ENCODE measurements around the gene PACC1.
A peak's percentile ranks its signal among the peaks of the same experiment; 100 is the strongest.

Gene PACC1

GRCh38 chr1:212377644-212378043, 37.0 kb downstream of the PACC1 start:
- TF ChIP-seq, protein P1, sequence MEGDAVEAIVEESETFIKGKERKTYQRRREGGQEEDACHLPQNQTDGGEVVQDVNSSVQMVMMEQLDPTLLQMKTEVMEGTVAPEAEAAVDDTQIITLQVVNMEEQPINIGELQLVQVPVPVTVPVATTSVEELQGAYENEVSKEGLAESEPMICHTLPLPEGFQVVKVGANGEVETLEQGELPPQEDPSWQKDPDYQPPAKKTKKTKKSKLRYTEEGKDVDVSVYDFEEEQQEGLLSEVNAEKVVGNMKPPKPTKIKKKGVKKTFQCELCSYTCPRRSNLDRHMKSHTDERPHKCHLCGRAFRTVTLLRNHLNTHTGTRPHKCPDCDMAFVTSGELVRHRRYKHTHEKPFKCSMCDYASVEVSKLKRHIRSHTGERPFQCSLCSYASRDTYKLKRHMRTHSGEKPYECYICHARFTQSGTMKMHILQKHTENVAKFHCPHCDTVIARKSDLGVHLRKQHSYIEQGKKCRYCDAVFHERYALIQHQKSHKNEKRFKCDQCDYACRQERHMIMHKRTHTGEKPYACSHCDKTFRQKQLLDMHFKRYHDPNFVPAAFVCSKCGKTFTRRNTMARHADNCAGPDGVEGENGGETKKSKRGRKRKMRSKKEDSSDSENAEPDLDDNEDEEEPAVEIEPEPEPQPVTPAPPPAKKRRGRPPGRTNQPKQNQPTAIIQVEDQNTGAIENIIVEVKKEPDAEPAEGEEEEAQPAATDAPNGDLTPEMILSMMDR (IDR thresholded peaks at IDR 0.05; ENCODE audit: low read length, missing control alignments), result no peak
- DNase-seq (ENCODE audit: low read depth), result no peak
- no peak overlapping the region for H3K4me3 ChIP-seq (replicated peaks; ENCODE audit: low read depth, low read length)

GRCh38 chr1:212375986-212376385, 38.7 kb downstream of the PACC1 start:
- H3K4me3 ChIP-seq (replicated peaks; ENCODE audit: low read depth, low read length), result no peak overlapping the region
- DNase-seq (ENCODE audit: low read depth), result no peak
- TF ChIP-seq, protein P1 (IDR thresholded peaks at IDR 0.05; ENCODE audit: low read length, missing control alignments), result no peak

DNA sequence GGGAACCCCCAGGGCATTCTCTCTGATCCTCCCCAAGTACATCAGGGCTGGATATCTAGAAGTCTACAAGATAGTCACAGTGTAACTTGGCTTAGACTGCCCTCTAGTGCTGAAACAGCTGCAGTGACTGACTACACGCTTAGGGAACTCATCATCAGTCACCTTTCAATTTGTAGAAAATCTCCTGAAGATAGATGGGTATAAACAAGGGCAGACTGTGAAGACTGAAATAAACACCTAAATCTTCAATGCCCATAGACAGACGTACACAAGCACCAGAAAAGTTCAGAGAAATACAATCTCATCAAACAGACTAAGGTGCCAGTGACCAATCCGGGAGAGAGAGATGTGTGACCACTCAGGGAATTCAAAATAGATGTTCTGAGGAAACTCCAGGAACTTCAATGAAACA, 46.6 kb downstream of the PACC1 start:
- DNase-seq (ENCODE audit: low read depth), result peak; percentile 87
- no peak overlapping the region for H3K4me3 ChIP-seq (replicated peaks; ENCODE audit: low read depth, low read length)
- TF ChIP-seq, protein P1 (IDR thresholded peaks at IDR 0.05; ENCODE audit: low read length, missing control alignments), result peak; percentile 97

GRCh38 chr1:212367474-212368072, 47.1 kb downstream of the PACC1 start:
- DNase-seq (ENCODE audit: low read depth), result no peak
- TF ChIP-seq, protein P1 (IDR thresholded peaks at IDR 0.05; ENCODE audit: low read length, missing control alignments), result no peak
- no peak overlapping the region for H3K4me3 ChIP-seq (replicated peaks; ENCODE audit: low read depth, low read length)

GRCh38 chr1:212366901-212367300, 47.8 kb downstream of the PACC1 start:
- peak; percentile 36 for DNase-seq (ENCODE audit: low read depth)
- H3K4me3 ChIP-seq (replicated peaks; ENCODE audit: low read depth, low read length), result no peak overlapping the region
- TF ChIP-seq, protein P1 (IDR thresholded peaks at IDR 0.05; ENCODE audit: low read length, missing control alignments), result no peak

DNA sequence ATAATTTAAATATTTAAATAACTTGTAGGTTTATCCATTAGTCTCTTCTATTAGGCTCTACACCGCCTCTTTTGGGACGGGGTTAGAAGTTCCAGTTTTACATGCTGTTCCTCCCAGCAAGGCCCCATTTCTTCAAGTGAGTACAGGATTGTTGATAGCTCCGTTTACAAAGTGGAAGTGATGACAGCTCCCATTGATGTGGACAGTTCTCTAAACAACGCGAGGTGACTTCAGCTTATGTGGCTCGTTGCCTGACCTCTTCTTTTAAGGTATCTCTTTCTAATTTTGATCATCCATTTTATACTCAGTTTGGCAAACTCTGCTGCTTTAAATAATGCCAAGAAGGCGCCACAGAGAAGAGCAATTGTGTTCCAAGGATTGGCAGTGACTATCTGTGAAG, 49.7 kb downstream of the PACC1 start:
- no peak overlapping the region for H3K4me3 ChIP-seq (replicated peaks; ENCODE audit: low read depth, low read length)
- TF ChIP-seq, protein P1 (IDR thresholded peaks at IDR 0.05; ENCODE audit: low read length, missing control alignments), result no peak
- DNase-seq (ENCODE audit: low read depth), result no peak

GRCh38 chr1:212359794-212360479, 54.7 kb downstream of the PACC1 start:
- H3K4me3 ChIP-seq (replicated peaks; ENCODE audit: low read depth, low read length), result no peak overlapping the region
- TF ChIP-seq, protein P1 (IDR thresholded peaks at IDR 0.05; ENCODE audit: low read length, missing control alignments), result no peak
- no peak for DNase-seq (ENCODE audit: low read depth)
